Measurements from ENCODE around the gene PRM1. TPM values are rescaled to one million over a fixed set of nuclear protein-coding genes. Genes with fewer than 3 reads are reported as not detected.
A peak's percentile ranks its signal among the peaks of the same experiment; 100 is the strongest.

Gene PRM1
- total RNA-seq, 1 experiment from 2014 or later: not detected

- H3K4me3 Mint-ChIP-seq: peak overlapping the region in 1 of 2 experiments; percentile 35; a peak in 1 of 5 replicates
- H3K9ac ChIP-seq (ENCODE audit: extremely low read depth, insufficient read length, low read length): no peak overlapping the region
- peaks cover 0 to 4% of the 10 kb centered on the region in 2 experiments; a peak in 2 of 5 replicates for H3K9me3 Mint-ChIP-seq
- H2BK5ac ChIP-seq (ENCODE audit: insufficient read length, low read length): no peak overlapping the region
- H3K27ac ChIP-seq (ENCODE audit: insufficient read length, low read depth, low read length): peak overlapping the region; percentile 95
- no peaks in the 10 kb centered on the region for H3K79me2 ChIP-seq (ENCODE audit: insufficient read depth, low read length)
- no peak overlapping the region for H2BK12ac ChIP-seq (ENCODE audit: insufficient read length, low read depth, low read length)
- peak overlapping the region in 1 of 3 experiments; percentile 100; a peak in 1 of 7 replicates for H3K27ac Mint-ChIP-seq
- H3K23ac ChIP-seq (ENCODE audit: insufficient read length, low read depth, low read length): no peak overlapping the region
- no peaks in the 10 kb centered on the region for H3K23me2 ChIP-seq (ENCODE audit: insufficient read length, low read depth, low read length, poor library complexity, severe bottlenecking)
- H3K36me3 Mint-ChIP-seq (ENCODE audit: insufficient read depth in 1 of 3, low read depth in 3 of 3): peaks cover 5 to 6% (median 5%) of the 10 kb centered on the region in 3 experiments; a peak in 4 of 7 replicates
- H3K79me1 ChIP-seq (ENCODE audit: insufficient read depth, low read depth, low read length, poor library complexity, severe bottlenecking): no peaks in the 10 kb centered on the region
- no peak overlapping the region for H2BK20ac ChIP-seq (ENCODE audit: low read depth, low read length, poor library complexity, severe bottlenecking)
- WGBS (ENCODE audit: extremely low coverage, insufficient read length, low lambda C conversion rate): no CpG with 5 or more reads among the region's 13 CpGs
- no peak overlapping the region for H2BK15ac ChIP-seq (ENCODE audit: low read depth, low read length)
- peak overlapping the region; percentile 43 for H3K4me2 ChIP-seq (ENCODE audit: insufficient read depth, insufficient read length, low read length)
- H3K56ac ChIP-seq (ENCODE audit: insufficient read length, low read depth, low read length): no peak overlapping the region
- H2BK120ac ChIP-seq (ENCODE audit: low read depth, low read length, poor library complexity, severe bottlenecking): no peak overlapping the region
- H3K4me1 ChIP-seq (ENCODE audit: insufficient read depth, low read length): peaks cover 6% of the 10 kb centered on the region; the same call in 1 of the 2 replicates
- H4K91ac ChIP-seq (ENCODE audit: insufficient read length, low read depth, low read length): no peak overlapping the region
- no peaks in the 10 kb centered on the region for H3K9me3 ChIP-seq (ENCODE audit: control insufficient read depth, low read depth, low read length)
- H3T11ph ChIP-seq (ENCODE audit: low read length): no peak overlapping the region
- no peaks in the 10 kb centered on the region for H3K27me3 ChIP-seq (ENCODE audit: insufficient read depth, low read length)
- H4K20me1 ChIP-seq (ENCODE audit: control insufficient read depth, insufficient read depth, insufficient read length): no peaks in the 10 kb centered on the region
- H2AK5ac ChIP-seq (ENCODE audit: insufficient read length, low read length): no peak overlapping the region
- H3K4ac ChIP-seq (ENCODE audit: low read depth, low read length): no peak overlapping the region
- H3K4me1 Mint-ChIP-seq: peaks cover 53 to 57% of the 10 kb centered on the region in 2 experiments
- DNase-seq: peak; percentile 98
- peak; percentile 60 for TF ChIP-seq CTCF (conservative IDR thresholded peaks at IDR 0.05)
- no peak overlapping the region for H4K5ac ChIP-seq (ENCODE audit: insufficient read length, low read depth, low read length)
- no peak overlapping the region for H2AFZ ChIP-seq (ENCODE audit: low read length)
- H3K14ac ChIP-seq (ENCODE audit: insufficient read depth, low read length): no peak overlapping the region
- peak overlapping the region; percentile 63 for H3K18ac ChIP-seq (ENCODE audit: insufficient read length, low read depth, low read length)
- H3K27me3 Mint-ChIP-seq (ENCODE audit: low read depth): no peaks in the 10 kb centered on the region; the same call in 1 of the 2 replicates
- no peak overlapping the region for H4K8ac ChIP-seq (replicated peaks; ENCODE audit: insufficient read length, low read depth, low read length)
Measured at GRCh38 chr16:11315510-11315909, 34.4 kb upstream of the PRM1 start.

Data from H9 (cell line).